GM21786 (cell line): ENCODE data around the gene KLF18.
"Not testable (repeated sequence)": the region's sequence is repeated elsewhere in the genome, so short reads cannot be mapped to it uniquely, and the experiment has no call there.

Experiments
- ATAC-seq: cut with Tn5 transposase; IDR thresholded peaks from one replicate; pipeline ENCODE4 v1.9.1; 2021; ENCODE audit not compliant: unreplicated experiment

KLF18 gene

GRCh38 chr1:44141531-44141930, at the start of gene KLF18:
Gene KLF18 (minus strand): TSS chr1:44141631. CDS start chr1:44141631, 0 bp downstream.
- ATAC-seq: no peak

- no peak for ATAC-seq
These were observed 33.2 kb upstream of the KLF18 start for GRCh38 chr1:44174630-44175029.

DNA sequence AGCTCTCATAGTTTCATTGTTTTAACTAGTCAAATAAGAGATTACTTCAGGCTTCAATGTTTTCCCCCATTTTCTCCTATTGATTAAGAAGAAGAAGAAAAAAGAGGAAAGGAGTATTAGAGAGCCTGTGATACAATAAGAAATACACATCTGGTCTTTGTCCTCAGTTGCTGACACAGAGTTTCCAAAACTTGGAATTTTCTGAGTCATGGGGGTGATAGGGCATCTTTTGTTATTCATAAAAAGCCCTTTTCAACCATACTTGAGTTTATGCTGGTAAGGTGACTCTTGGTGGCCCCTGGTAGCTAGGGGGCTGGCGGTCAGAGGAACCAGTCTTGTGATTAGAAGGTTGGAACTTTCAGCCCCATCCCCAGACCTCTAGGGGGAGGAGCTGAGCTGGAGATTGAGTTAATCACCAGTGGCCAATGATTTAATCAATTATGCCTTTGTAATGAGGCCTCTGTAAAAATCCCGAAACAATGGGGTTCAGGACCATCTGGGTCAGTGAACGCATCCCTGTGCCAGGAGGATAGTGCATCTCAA, 28.9 kb upstream of the KLF18 start:
- ATAC-seq: no peak

DNA sequence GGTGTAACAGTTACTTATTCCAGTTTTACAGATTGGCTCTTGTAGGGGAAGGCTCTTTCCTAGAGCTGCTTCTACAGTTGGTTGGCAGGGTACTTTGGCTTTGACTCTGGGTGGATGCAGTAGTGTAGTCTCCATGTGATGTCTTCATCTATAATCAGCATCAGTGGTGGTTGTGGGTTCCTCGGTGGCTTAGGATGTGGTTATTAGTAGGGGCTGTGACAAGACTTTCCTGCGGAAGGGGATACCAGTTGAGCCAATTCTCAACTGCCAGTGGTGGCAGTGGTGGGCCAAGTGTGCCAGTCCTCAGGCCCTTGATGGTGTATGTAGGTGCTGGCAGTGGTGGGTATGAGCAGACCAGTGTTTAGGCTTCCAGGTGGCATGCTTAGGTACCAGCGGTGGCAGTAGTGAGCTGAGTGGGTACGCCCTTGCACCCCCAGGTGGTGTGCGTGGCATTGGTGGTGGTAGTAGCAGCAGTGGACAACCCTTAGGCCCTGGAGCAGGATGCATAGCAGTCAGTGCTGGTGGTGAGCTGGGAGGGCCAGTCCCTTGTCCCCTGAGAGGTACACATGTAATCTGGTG, 27.2 kb upstream of the KLF18 start:
- no peak for ATAC-seq

GRCh38 chr1:44161546-44161945, 20.1 kb upstream of the KLF18 start:
- no peak for ATAC-seq

- ATAC-seq: no peak
These were observed 17.4 kb upstream of the KLF18 start for GRCh38 chr1:44158871-44159270.

DNA sequence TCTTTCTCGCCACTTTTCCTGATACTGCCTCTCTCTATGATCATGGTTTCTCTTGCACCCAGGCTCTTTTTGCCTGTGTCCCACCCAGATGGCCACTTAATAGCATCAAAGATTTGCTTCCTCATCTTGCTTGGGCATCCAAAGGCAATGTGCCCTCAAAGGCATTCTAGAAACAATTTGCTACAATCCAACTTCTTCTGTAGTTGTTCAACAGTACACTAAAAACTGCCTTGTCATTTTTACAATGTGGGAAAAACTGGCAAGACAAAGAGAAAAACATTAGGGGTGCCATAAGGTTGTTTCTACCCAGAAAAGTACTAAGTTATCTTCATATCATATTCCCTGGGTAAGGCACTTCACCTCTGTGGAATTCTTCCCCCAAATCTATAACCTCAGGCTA, 16.5 kb upstream of the KLF18 start:
- no peak for ATAC-seq

DNA sequence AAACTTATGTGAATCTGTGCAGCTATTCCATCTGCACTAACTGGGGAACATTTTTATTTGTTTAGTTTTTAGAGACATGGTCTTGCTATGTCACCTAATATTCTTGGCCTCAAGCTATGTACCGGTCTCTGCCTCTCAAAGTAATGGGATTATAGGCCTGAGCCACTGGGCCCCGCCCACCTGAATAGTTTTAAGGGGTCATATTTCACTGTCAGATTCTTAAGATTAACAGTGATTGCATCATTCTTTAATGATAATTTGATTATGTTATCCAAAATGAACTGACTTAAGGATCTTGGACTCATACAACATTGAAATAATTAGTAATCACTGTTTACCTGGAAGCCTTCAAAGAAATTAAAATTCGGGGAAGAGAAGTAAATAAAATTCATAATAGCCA, 12.6 kb upstream of the KLF18 start:
- ATAC-seq: no peak

DNA sequence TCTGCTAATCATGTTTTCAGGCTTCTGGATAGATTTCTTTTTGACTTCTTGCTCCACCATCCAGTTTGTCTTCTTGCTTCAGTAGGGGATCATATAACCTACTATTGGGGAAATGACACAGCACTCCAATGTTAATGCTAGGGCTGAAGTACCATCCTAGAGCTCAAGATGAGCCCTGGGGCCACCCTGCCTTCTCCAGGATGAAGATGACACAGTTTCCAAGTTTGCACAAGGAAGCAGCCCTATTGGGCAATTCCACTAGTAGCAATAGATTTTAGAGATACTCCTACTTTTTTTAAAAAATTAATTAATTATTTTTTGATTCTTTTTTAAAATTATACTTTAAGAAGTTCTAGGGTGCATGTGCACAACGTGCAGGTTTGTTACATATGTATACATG, 11.3 kb upstream of the KLF18 start:
- ATAC-seq: no peak

GRCh38 chr1:44151808-44152207, 10.4 kb upstream of the KLF18 start:
- no peak for ATAC-seq

- no peak for ATAC-seq
These were observed 9.9 kb upstream of the KLF18 start for GRCh38 chr1:44151332-44151731.

DNA sequence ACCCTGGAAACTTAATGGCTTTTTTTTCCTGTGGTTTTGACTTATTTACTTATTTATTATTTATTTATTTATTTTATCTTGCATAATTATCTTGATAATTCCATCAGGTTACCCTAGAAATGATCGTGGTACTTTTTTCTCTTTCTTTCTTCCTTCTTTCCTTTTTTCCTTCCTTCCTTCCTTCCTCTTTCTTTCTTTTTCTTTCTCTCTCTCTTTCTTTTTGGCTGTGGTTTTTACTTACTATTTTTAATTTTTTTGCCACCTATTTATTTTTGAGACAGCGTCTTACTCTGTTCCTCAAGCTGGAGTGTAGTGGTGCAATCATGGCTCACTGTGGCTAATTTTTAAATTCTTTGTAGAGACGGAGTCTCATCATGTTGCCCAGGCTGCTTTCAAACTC, 6.2 kb upstream of the KLF18 start:
- ATAC-seq: no peak

DNA sequence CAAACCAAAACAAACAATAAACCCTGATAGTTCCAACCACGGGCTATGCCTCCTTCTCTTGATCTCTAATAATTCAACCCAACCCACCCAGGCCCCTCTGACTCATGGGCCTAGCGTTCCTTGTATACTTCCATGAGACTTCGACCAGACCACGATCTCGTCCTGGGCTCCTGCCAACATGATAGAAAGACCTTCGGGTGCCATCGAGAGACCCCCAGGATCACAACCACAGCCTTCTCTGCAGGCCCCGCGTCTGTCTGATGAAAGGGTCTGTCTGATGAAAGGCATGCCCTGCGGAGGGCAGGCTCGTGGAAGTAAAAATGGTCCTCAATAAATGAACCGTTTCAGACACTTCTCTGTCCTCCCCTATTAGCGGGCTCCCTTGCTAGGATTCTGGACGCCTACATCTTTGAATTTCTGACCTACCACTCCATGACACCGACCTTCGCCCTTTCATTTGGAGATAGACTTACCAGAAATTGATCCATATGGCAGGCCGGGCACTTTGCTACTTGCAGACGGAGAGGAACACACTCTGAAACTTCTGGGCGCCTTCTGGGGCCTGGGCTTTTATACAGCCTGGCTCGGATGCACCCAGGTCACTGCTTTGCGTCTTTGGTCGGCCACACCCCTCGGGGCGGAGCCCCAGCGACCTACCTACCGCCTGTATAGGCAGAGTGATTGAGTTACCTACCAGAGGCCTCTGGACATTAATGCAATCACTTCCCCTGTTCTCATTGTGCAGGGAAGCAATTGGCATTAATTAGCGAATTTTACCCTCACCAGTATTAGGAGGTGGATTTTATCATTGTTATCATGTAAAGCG, 5.3 kb upstream of the KLF18 start:
- no peak for ATAC-seq

DNA sequence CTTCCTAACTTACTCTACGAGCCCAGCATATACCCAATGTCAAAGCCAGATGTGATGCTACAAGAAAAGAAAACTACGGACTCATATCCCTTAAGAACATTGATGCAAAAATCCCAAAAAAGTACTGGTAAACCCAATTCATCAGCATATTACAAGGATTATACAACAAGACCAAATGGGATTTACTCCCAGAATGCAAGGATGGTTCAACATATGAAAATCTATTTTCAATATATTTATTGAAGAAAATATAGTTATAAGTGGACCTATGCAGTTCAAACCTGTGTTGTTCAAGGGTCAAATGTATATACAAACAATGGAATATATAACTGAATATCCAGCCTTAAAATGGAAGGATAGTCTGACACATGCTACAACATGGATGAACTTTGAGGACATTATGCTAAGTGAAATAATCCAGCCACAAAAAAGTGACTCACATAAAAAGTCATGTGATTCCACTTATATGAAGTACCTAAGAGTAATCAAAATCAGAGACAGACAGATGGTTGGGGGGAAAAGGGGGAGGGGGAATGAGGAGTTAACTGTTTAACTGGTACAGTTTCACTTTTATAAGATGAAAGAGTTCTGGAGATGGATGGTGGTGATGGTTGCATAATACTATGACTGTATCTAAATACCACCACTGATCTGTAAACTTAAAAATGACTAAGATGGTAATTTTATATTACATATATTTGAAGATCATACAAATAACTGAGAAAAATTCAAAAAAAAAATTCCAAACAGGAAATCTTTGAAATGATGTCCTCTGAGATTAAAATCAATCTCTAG, 3.7 kb upstream of the KLF18 start:
- no peak for ATAC-seq

DNA sequence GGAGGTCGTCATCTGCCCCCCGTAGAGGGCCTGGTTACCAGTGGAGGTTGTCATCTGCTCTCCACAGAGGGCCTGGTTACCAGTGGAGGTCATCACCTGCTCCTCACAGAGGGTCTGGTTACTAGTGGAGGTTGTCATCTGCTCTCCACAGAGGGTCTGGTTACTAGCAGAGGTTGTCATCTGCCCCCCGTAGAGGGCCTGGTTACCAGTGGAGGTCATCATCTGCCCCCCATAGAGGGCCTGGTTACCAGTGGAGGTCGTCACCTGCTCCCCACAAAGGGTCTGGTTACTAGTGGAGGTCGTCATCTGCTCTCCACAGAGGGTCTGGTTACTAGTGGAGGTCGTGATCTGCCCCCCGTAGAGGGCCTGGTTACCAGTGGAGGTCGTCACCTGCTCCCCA, 1.9 kb downstream of the KLF18 start:
- ATAC-seq: not testable (repeated sequence)

DNA sequence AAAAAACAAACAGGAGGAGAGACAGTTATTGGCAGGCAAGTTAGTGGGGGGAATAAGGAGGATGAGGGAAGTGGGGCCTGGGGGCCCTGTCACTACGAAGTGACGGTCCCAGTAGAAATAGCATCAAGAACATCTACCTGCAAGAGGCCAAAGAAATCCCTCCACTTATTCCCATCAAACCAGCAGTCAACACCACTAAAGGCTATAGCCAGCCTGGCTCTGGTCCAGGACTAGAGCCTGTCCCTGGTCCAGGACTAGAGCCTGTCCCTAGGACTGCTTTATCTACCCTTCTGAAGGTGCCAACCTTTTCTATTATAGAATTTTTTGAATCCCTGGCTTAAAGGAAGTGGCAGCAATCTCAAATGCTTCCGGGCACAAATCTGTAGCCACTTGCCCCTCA, 3.2 kb downstream of the KLF18 start:
- ATAC-seq: no peak

DNA sequence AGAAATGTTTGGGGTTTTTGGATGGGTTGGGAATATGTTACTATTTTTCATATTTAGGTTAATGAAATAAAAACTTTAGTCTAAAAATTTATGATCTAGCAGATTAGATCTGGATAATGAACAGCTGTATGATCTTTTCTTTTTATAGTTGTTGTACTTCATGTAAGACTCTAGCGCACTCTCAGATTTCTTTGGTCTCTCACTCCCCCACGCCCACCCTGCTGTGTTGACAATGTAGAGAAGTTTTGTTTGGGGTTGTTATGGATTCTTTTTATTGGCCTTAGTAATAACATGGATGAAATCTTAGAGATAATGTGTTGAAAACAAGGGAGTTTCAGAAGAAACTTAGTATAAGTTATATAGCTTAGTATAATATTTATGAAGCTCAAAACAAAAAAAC, 5.5 kb downstream of the KLF18 start:
- no peak for ATAC-seq

- no peak for ATAC-seq
These were observed 7.1 kb downstream of the KLF18 start for GRCh38 chr1:44134071-44134920.

GRCh38 chr1:44131411-44131810, 10.0 kb downstream of the KLF18 start:
- ATAC-seq: no peak

- ATAC-seq: no peak
These were observed 11.6 kb downstream of the KLF18 start for GRCh38 chr1:44129616-44130500.
